Right ventricle myocardium superior (tissue), 1 donor: ENCODE measurements around the gene POC1A. TPM values are rescaled to one million over a fixed set of nuclear protein-coding genes. Genes with fewer than 3 reads are reported as not detected.

ENCODE experiments used
- ATAC-seq: fragments of 200-7000 bp; cut with Tn5 transposase; one replicate; pipeline ENCODE4 v1.9.1; 2020; ENCODE audit warnings: mild to moderate bottlenecking; ENCODE audit not compliant: poor library complexity
- DNase-seq: peaks from one replicate; pipeline ENCODE4 v3.0.0-alpha.2; 2020
- intact Hi-C: fragments of 100-400 bp; cut with DNase I; formaldehyde crosslinking; loops from one replicate; pipeline ENCODE4 v1.11.2; 2022
- total RNA-seq: library from RNA; stranded (reverse); fragmentation: NEBNext Ultra II Directional; extraction: Animal tissue kit (Norgen Biotek cat#: 25700); gene quantifications from one replicate; pipeline ENCODE4 v1.2.1, GENCODE V29; 2021
- donor health status: DM: no; HTN: yes; CAD: no; lungs with severe emphysema.

Gene POC1A
- total RNA-seq, 1 donor from 2014 or later = 1.5 TPM

- ATAC-seq (peak; percentile 6), DNase-seq (no peak)
These were observed 121.4 kb downstream of the POC1A start for GRCh38 chr3:52032702-52033408.

DNA sequence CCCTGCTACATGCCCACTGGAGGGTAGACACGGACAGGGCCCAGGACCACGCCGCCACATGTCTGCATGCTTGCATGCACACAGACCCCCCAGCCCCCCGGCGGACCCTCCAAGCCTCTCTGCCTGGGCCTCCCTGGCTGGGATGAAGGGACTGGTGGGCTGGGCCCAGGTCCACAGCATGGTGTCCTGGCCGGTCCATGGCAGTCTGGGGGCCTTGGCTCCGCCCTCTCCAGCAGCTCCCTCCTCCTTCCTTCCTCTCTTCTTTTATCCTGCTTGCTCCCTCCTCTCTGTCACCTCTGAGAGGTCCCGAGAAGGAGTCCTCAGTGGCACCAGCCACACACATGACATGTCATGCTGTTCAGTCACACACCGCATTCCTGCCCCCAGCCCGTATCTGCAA lies 122.3 kb downstream of the POC1A start:
- intact Hi-C loops = no loop called here
- DNase-seq = no peak
- no peak for ATAC-seq

More at GRCh38 chr3:52032702-52033408, 121.4 kb downstream of the POC1A start:
- intact Hi-C loops = no loop called here

- intact Hi-C loops = no loop called here
- no peak for ATAC-seq
- DNase-seq = no peak
These were observed 123.4 kb downstream of the POC1A start for GRCh38 chr3:52030714-52031310.

DNA sequence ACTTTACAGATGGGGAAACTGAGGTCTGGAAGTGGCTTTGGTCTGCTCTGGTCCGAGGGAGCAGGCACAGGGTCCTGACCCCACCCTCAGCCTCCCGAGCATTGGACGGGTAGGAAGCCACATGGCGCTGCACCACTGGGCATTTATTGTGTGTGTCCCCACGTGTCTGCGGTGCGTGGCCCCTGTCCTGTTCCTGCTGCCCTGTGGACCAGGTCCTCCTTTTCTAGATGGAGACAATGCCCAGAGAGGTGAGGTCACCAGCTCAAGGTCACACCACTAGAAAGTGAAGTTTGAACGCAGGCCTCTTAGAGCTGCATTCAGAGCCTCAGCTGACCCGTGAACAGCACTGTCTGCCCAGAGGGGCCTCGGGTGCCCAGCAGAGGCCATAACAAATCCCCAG lies 124.7 kb downstream of the POC1A start:
- intact Hi-C loops = no loop called here
- DNase-seq (no peak), ATAC-seq (no peak)

- no peak for DNase-seq
- peak; percentile 26 for ATAC-seq
- intact Hi-C loops = no loop called here
These were observed 125.2 kb downstream of the POC1A start for GRCh38 chr3:52029053-52029452.

DNA sequence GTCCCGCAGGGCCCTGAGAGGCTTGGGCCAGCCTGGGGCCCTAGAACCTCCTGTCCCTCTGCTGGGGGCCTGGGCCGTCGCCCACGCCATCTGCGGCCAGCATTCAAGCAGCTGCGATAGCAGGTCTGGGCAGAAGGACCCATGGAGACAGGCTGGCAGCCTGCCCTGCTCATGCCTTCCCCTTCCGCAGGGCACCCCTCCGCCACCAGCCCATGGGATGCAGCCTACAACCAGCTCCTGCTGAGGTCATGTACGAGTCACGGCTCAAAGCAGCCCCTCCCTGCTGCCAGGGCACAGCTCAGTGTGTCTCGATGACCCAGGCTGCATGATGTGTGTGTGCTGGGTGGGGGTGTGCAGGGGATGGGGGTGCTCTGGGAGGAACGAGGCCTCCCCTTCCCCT lies 125.7 kb downstream of the POC1A start:
- ATAC-seq (peak; percentile 79), DNase-seq (peak; percentile 91)
- intact Hi-C loops = no loop called here

GRCh38 chr3:52026041-52026440 lies 128.2 kb downstream of the POC1A start:
- intact Hi-C loops = no loop called here
- DNase-seq (no peak), ATAC-seq (peak; percentile 16)

- DNase-seq = no peak
- peak; percentile 6 for ATAC-seq
- intact Hi-C loops = no loop called here
These were observed 128.8 kb downstream of the POC1A start for GRCh38 chr3:52025453-52025852.

Other genes with a start within 250 kb of the POC1A start
- 8.9 TPM for gene RRP9, start 212.5 kb downstream of the POC1A start, total RNA-seq
- gene PARP3, start 212.1 kb downstream of the POC1A start, total RNA-seq = 18.1 TPM
- gene GPR62, start 199.0 kb downstream of the POC1A start, total RNA-seq = not detected
- 64.1 TPM for gene PCBP4, start 187.0 kb downstream of the POC1A start, total RNA-seq
- 12.6 TPM for gene ABHD14B, start 180.4 kb downstream of the POC1A start, total RNA-seq
- 27.5 TPM for gene ABHD14A, start 179.4 kb downstream of the POC1A start, total RNA-seq
- 23.2 TPM for gene ACY1, start 170.9 kb downstream of the POC1A start, total RNA-seq
- gene RPL29, start 158.5 kb downstream of the POC1A start, total RNA-seq = 594 TPM
- gene DUSP7, start 97.9 kb downstream of the POC1A start, total RNA-seq = 23.2 TPM
- gene ALAS1, start 43.7 kb upstream of the POC1A start, total RNA-seq = 160 TPM
- gene TLR9, start 71.2 kb upstream of the POC1A start, total RNA-seq = 0.32 TPM
- gene TWF2, start 84.7 kb upstream of the POC1A start, total RNA-seq = 131 TPM
- 8.4 TPM for gene PPM1M, start 91.3 kb upstream of the POC1A start, total RNA-seq
- gene WDR82, start 124.2 kb upstream of the POC1A start, total RNA-seq = 61.0 TPM
- gene GLYCTK, start 133.4 kb upstream of the POC1A start, total RNA-seq = 5.3 TPM
- gene DNAH1, start 161.9 kb upstream of the POC1A start, total RNA-seq = 1.9 TPM